HepG2 (cell line): Measurements from ENCODE around the gene ARFGEF3. TPM values are rescaled to one million over a fixed set of nuclear protein-coding genes. Genes with fewer than 3 reads are reported as not detected.

Source experiments
- ATF7-NPFF ChIP-seq: sonication (generic); formaldehyde crosslinking; IDR thresholded peaks from 2 replicates; pipeline ENCODE4 v1.8.1; 2023; ENCODE audit warnings: mild to moderate bottlenecking, low read depth, missing genetic modification reagents, moderate library complexity
- CBX1 ChIP-seq: IDR thresholded peaks from one replicate; pipeline ENCODE4 v1.6.1; 2016; ENCODE audit warnings: antibody characterized with exemption, low read depth
- FOXA3 ChIP-seq: IDR thresholded peaks from 2 replicates; pipeline ENCODE4 v1.6.1; 2016; ENCODE audit warnings: missing genetic modification reagents, missing compliant biosample characterization
- HES4 ChIP-seq: sonication (generic); formaldehyde crosslinking; IDR thresholded peaks from 2 replicates; pipeline ENCODE4 v1.9.0; 2021; ENCODE audit warnings: mild to moderate bottlenecking, missing genetic modification reagents, borderline replicate concordance
- HOXD1 ChIP-seq: sonication (generic); formaldehyde crosslinking; IDR thresholded peaks from 2 replicates; pipeline ENCODE4 v1.5.0; 2020; ENCODE audit warnings: missing genetic modification reagents
- IKZF1 ChIP-seq: fragments of 450-650 bp; IDR thresholded peaks from 2 replicates; pipeline ENCODE4 v1.7.1; 2016
- ISX ChIP-seq: sonication (generic); formaldehyde crosslinking; conservative IDR thresholded peaks from 2 replicates; pipeline ENCODE4 v1.5.0; 2020; ENCODE audit warnings: missing genetic modification reagents
- KMT2A ChIP-seq: sonication (generic); formaldehyde crosslinking; IDR thresholded peaks from 2 replicates; pipeline ENCODE4 v1.4.0; 2020; ENCODE audit warnings: missing genetic modification reagents
- MAF1 ChIP-seq: sonication (generic); formaldehyde crosslinking; IDR thresholded peaks from 2 replicates; pipeline ENCODE4 v1.5.0; 2020; ENCODE audit warnings: missing genetic modification reagents, borderline replicate concordance
- MXD4 ChIP-seq: IDR thresholded peaks from 2 replicates; pipeline ENCODE4 v1.6.1; 2016; ENCODE audit warnings: mild to moderate bottlenecking, missing biosample characterization, missing genetic modification reagents
- NFE2 ChIP-seq: sonication (generic); formaldehyde crosslinking; IDR thresholded peaks from 2 replicates; pipeline ENCODE4 v1.4.0; 2020; ENCODE audit warnings: missing genetic modification reagents
- NFIC ChIP-seq: IDR thresholded peaks from 2 replicates; pipeline ENCODE4 v1.6.1; 2012; ENCODE audit warnings: mild to moderate bottlenecking, low read length, inconsistent platforms
- NR0B2 ChIP-seq: sonication (generic); formaldehyde crosslinking; IDR thresholded peaks from 2 replicates; pipeline ENCODE4 v1.4.0; 2020; ENCODE audit warnings: mild to moderate bottlenecking, missing genetic modification reagents
- POLR2AphosphoS2 ChIP-seq: IDR thresholded peaks from 2 replicates; pipeline ENCODE4 v1.6.1; 2011; ENCODE audit warnings: low read depth, low read length, improper control_type of control experiment
- PRDM4 ChIP-seq: sonication (generic); formaldehyde crosslinking; IDR thresholded peaks from 2 replicates; pipeline ENCODE4 v1.9.0; 2021; ENCODE audit warnings: missing genetic modification reagents, borderline replicate concordance
- THAP7 ChIP-seq: sonication (generic); formaldehyde crosslinking; IDR thresholded peaks from 2 replicates; pipeline ENCODE4 v1.8.1; 2023; ENCODE audit warnings: mild to moderate bottlenecking, missing genetic modification reagents
- ZBTB34 ChIP-seq: sonication (generic); formaldehyde crosslinking; IDR thresholded peaks from 2 replicates; pipeline ENCODE4 v1.8.0; 2022; ENCODE audit warnings: mild to moderate bottlenecking, missing genetic modification reagents
- ZFAT ChIP-seq: sonication (generic); formaldehyde crosslinking; conservative IDR thresholded peaks from 2 replicates; pipeline ENCODE4 v1.8.1; 2023; ENCODE audit warnings: missing genetic modification reagents, inconsistent platforms
- ZNF138 ChIP-seq: sonication (generic); formaldehyde crosslinking; IDR thresholded peaks from 2 replicates; pipeline ENCODE4 v1.5.0; 2020; ENCODE audit warnings: mild to moderate bottlenecking, low read depth, missing genetic modification reagents
- ZNF260 ChIP-seq: sonication (generic); formaldehyde crosslinking; IDR thresholded peaks from 2 replicates; pipeline ENCODE4 v1.4.0; 2020; ENCODE audit warnings: missing genetic modification reagents, low read depth, mild to moderate bottlenecking, borderline replicate concordance
- ZNF569 ChIP-seq: sonication (generic); formaldehyde crosslinking; IDR thresholded peaks from 2 replicates; pipeline ENCODE4 v1.5.0; 2020; ENCODE audit warnings: mild to moderate bottlenecking, missing genetic modification reagents, moderate library complexity, borderline replicate concordance
- ZNF598 ChIP-seq: sonication (generic); formaldehyde crosslinking; IDR thresholded peaks from 2 replicates; pipeline ENCODE4 v1.5.1; 2020; ENCODE audit warnings: mild to moderate bottlenecking, missing genetic modification reagents, borderline replicate concordance
- ZNF672 ChIP-seq: sonication (generic); formaldehyde crosslinking; IDR thresholded peaks from 2 replicates; pipeline ENCODE4 v1.8.1; 2022; ENCODE audit warnings: missing genetic modification reagents
- ZNF891 ChIP-seq: sonication (generic); formaldehyde crosslinking; IDR thresholded peaks from 2 replicates; pipeline ENCODE4 v1.5.0; 2020; ENCODE audit warnings: mild to moderate bottlenecking, missing genetic modification reagents
- ZXDC ChIP-seq: sonication (generic); formaldehyde crosslinking; IDR thresholded peaks from 2 replicates; pipeline ENCODE4 v1.5.0; 2020; ENCODE audit warnings: mild to moderate bottlenecking, missing genetic modification reagents
- polyA plus RNA-seq, 8 experiments: library from polyadenylated mRNA; depleted of rRNA in 3 of 8; stranded (reverse) in 7 of 8; unstranded in 1 of 8; fragments of >200 nt; fragmentation: Illumina TruSeq in 4 of 8; extraction: Trizol in 4 of 8; gene quantifications; 2 replicates each; pipeline versions ENCODE4 v1.2.1 to v1.2.3, GENCODE V29; 2011 to 2016; ENCODE audit warnings: low read depth in 4 of 8, missing spikeins in 1 of 8, mixed read lengths in 1 of 8; ENCODE audit not compliant: insufficient read depth in 1 of 8
- total RNA-seq, 5 experiments: library from RNA; depleted of rRNA; stranded (reverse); fragments of >200 nt; fragmentation: Illumina TruSeq; extraction: Trizol; gene quantifications; 2 replicates each; pipeline ENCODE4 v1.2.3, GENCODE V29; 2016; ENCODE audit warnings: low read depth in 1 of 5

ARFGEF3 gene
- total and polyA plus RNA-seq, 2 of the 13 experiments (the other 11 are each of a cell fraction or from before 2014, with no cell fraction given) = 0.60 to 2.6 TPM

- TF ChIP-seq ZNF672 (CRISPR knock-in tag) (no peak), NR0B2 (no peak), THAP7 (no peak), MXD4 (CRISPR knock-in tag) (no peak; the same call in 1 of the 2 replicates), FOXA3 (CRISPR knock-in tag) (peak; percentile 90), ZNF891 (CRISPR knock-in tag) (no peak), NFIC (peak; percentile 77; the same call in 1 of the 2 replicates), ZFAT (CRISPR knock-in tag) (no peak), KMT2A (CRISPR knock-in tag) (no peak), MAF1 (CRISPR knock-in tag) (no peak), POLR2AphosphoS2 (no peak), IKZF1 (no peak), CBX1 (no peak), NFE2 (CRISPR knock-in tag) (no peak), ISX (CRISPR knock-in tag) (no peak), PRDM4 (CRISPR knock-in tag) (no peak), ZBTB34 (CRISPR knock-in tag) (no peak), HES4 (no peak), ZNF260 (no peak), ZNF598 (CRISPR knock-in tag) (no peak), HOXD1 (CRISPR knock-in tag) (no peak), ZNF569 (no peak), ZXDC (no peak), ZNF138 (CRISPR knock-in tag) (no peak), ATF7-NPFF (CRISPR knock-in tag) (no peak)
Measured at GRCh38 chr6:138257638-138258040, 95.9 kb downstream of the ARFGEF3 start (continued).
